ENCODE data around the gene TBCD.
"Not testable (repeated sequence)": the region's sequence is repeated elsewhere in the genome, so short reads cannot be mapped to it uniquely, and the experiment has no call there.

TBCD gene

DNA sequence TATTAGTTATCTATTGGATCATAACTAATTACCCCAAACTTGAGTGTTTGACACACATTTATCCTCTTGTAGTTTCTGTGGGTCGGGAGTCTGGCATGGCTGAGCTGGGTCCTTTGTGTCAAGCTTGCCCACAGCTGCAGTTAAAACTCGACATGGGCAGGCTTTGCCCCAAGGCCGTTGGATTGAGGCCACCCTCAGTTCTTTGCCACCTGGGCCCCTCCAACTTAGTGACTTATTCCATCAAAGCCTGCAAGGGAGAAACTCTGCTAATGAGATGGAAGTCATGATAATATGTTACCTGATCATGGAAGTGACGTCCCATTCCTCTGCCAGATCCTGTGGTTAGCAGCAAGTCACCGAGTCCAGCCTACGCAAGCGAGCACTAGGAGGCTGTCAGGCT lies 17.2 kb downstream of the TBCD start:
- no peak for DNase-seq (ENCODE audit: low read depth)
- no peak for TF ChIP-seq CTCF (IDR thresholded peaks at IDR 0.05; ENCODE audit: control insufficient read depth, extremely low read depth, insufficient read depth)

DNA sequence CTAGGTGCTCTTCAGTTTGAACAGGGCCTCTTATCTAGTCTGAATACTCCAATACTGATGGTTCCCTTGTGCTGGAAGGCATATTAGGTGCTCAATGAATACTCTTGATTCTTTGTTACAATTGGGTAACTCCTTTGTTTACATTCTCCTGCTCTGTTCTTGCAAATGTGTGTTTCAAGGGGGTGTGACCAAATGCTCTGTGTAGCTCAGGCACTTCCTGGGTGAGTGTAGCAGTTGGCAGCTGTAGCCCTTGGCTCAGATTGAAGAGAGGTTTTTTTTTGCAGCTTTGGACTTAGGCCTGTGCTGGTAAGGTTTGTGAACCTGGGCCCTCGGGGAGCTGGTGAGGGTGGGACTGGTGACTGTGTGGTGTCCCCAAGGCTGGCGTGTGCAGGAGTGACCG lies 20.2 kb downstream of the TBCD start:
- no peak overlapping the region for H3K4me3 ChIP-seq (ENCODE audit: low read depth, low read length)
- peak; percentile 79 for DNase-seq (ENCODE audit: low read depth)
- TF ChIP-seq CTCF (IDR thresholded peaks at IDR 0.05; ENCODE audit: control insufficient read depth, extremely low read depth, insufficient read depth): no peak

More for the DNA sequence above, 17.2 kb downstream of the TBCD start:
- H3K4me3 ChIP-seq (ENCODE audit: low read depth, low read length): no peak overlapping the region

GRCh38 chr17:82774456-82774855 lies 22.6 kb downstream of the TBCD start:
- DNase-seq (ENCODE audit: low read depth); H3K4me3 ChIP-seq (ENCODE audit: low read depth, low read length): not testable (repeated sequence)

GRCh38 chr17:82775001-82775823 lies 23.3 kb downstream of the TBCD start:
- H3K4me3 ChIP-seq (ENCODE audit: low read depth, low read length): no peak overlapping the region
- peak; percentile 94 for TF ChIP-seq CTCF (IDR thresholded peaks at IDR 0.05; ENCODE audit: control insufficient read depth, extremely low read depth, insufficient read depth)
- DNase-seq (ENCODE audit: low read depth): no peak

- no peak for TF ChIP-seq CTCF (IDR thresholded peaks at IDR 0.05; ENCODE audit: control insufficient read depth, extremely low read depth, insufficient read depth)
- H3K4me3 ChIP-seq (ENCODE audit: low read depth, low read length): no peak overlapping the region
- DNase-seq (ENCODE audit: low read depth): no peak
Observed at GRCh38 chr17:82776454-82776853, 24.6 kb downstream of the TBCD start.

DNA sequence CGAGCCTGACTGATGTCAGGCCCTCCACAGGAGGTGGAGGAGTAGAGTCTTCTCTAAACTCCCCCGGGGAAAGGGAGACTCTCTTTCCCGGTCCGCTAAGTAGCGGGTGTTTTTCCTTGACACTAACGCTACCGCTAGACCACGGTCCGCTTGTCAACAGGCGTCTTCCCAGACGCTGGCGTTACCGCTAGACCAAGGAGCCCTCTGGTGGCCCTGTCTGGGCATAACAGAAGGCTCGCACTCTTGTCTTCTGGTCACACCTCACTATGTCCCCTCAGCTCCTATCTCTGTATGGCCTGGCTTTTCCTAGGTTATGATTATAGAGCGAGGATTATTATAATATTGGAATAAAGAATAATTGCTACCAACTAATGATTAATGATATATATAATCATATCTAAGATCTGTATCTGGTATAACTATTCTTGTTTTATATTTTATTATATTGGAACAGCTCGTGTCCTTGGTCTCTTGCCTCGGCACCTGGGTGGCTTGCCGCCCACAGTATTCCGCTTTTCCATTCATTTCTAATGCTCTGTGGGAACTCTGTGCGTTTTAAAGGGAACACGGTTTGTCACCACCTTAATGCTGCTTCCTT lies 26.0 kb downstream of the TBCD start:
- H3K4me3 ChIP-seq (ENCODE audit: low read depth, low read length): not testable (repeated sequence)

GRCh38 chr17:82779541-82779940 lies 27.7 kb downstream of the TBCD start:
- no peak overlapping the region for H3K4me3 ChIP-seq (ENCODE audit: low read depth, low read length)
- DNase-seq (ENCODE audit: low read depth): no peak

More for the DNA sequence above, 26.0 kb downstream of the TBCD start:
- not testable (repeated sequence) for DNase-seq (ENCODE audit: low read depth)

More at GRCh38 chr17:82779541-82779940, 27.7 kb downstream of the TBCD start:
- TF ChIP-seq CTCF (IDR thresholded peaks at IDR 0.05; ENCODE audit: control insufficient read depth, extremely low read depth, insufficient read depth): no peak

All from LNCaP clone FGC (cell line).